HepG2 (cell line): ENCODE data around the gene CCDC117. TPM values are rescaled to one million over a fixed set of nuclear protein-coding genes. Genes with fewer than 3 reads are reported as not detected.
A peak's percentile ranks its signal among the peaks of the same experiment; 100 is the strongest.

Source experiments
- DPF2 ChIP-seq: sonication (generic); formaldehyde crosslinking; IDR thresholded peaks from 2 replicates; pipeline ENCODE4 v1.4.0; 2020; ENCODE audit warnings: mild to moderate bottlenecking, low read depth, missing genetic modification reagents, borderline replicate concordance
- NFYB ChIP-seq: sonication (generic); formaldehyde crosslinking; IDR thresholded peaks from 2 replicates; pipeline ENCODE4 v1.4.0; 2020; ENCODE audit warnings: missing genetic modification reagents
- NR2C2 ChIP-seq: sonication (generic); formaldehyde crosslinking; IDR thresholded peaks from 2 replicates; pipeline ENCODE4 v1.4.0; 2020; ENCODE audit warnings: missing genetic modification reagents, mild to moderate bottlenecking, moderate library complexity, borderline replicate concordance
- RAD21 ChIP-seq: fragments of 450-650 bp; formaldehyde crosslinking; IDR thresholded peaks from 2 replicates; pipeline ENCODE4 v1.5.0; 2020; ENCODE audit warnings: mild to moderate bottlenecking
- RFX3 ChIP-seq: IDR thresholded peaks from 2 replicates; pipeline ENCODE4 v1.6.1; 2016; ENCODE audit warnings: missing biosample characterization, missing genetic modification reagents
- SMAD9 ChIP-seq: sonication (generic); formaldehyde crosslinking; IDR thresholded peaks from 2 replicates; pipeline ENCODE4 v1.5.1; 2020; ENCODE audit warnings: mild to moderate bottlenecking, missing genetic modification reagents
- STAG1 ChIP-seq: sonication (generic); formaldehyde crosslinking; IDR thresholded peaks from 2 replicates; pipeline ENCODE4 v1.4.0; 2020; ENCODE audit warnings: missing genetic modification reagents
- SUZ12 ChIP-seq: fragments of 150-350 bp; IDR thresholded peaks from 2 replicates; pipeline ENCODE4 v1.6.1; 2014; ENCODE audit warnings: low read depth, low read length
- TEAD2 ChIP-seq: sonication (generic); formaldehyde crosslinking; IDR thresholded peaks from 2 replicates; pipeline ENCODE4 v1.9.0; 2021; ENCODE audit warnings: missing genetic modification reagents
- ZNF407 ChIP-seq: sonication (generic); formaldehyde crosslinking; IDR thresholded peaks from one replicate; pipeline ENCODE4 v1.5.1; 2020; ENCODE audit warnings: mild to moderate bottlenecking, missing genetic modification reagents; ENCODE audit errors: not compliant biosample characterization
- ZNF44 ChIP-seq: sonication (generic); formaldehyde crosslinking; IDR thresholded peaks from 2 replicates; pipeline ENCODE4 v1.5.1; 2020; ENCODE audit warnings: mild to moderate bottlenecking, missing genetic modification reagents
- ZNF670 ChIP-seq: sonication (generic); formaldehyde crosslinking; IDR thresholded peaks from 2 replicates; pipeline ENCODE4 v1.8.0; 2022; ENCODE audit warnings: mild to moderate bottlenecking, missing genetic modification reagents, borderline replicate concordance
- ZNF839 ChIP-seq: sonication (generic); formaldehyde crosslinking; IDR thresholded peaks from 2 replicates; pipeline ENCODE4 v1.4.0; 2020; ENCODE audit warnings: missing genetic modification reagents, mild to moderate bottlenecking, borderline replicate concordance
- ZZZ3 ChIP-seq: sonication (generic); formaldehyde crosslinking; IDR thresholded peaks from 2 replicates; pipeline ENCODE4 v1.4.0; 2020; ENCODE audit warnings: missing genetic modification reagents, mild to moderate bottlenecking, borderline replicate concordance
- polyA plus RNA-seq, 8 experiments: library from polyadenylated mRNA; depleted of rRNA in 3 of 8; stranded (reverse) in 7 of 8; unstranded in 1 of 8; fragments of >200 nt; fragmentation: Illumina TruSeq in 4 of 8; extraction: Trizol in 4 of 8; gene quantifications; 2 replicates each; pipeline versions ENCODE4 v1.2.1 to v1.2.3, GENCODE V29; 2011 to 2016; ENCODE audit warnings: low read depth in 4 of 8, missing spikeins in 1 of 8, mixed read lengths in 1 of 8; ENCODE audit not compliant: insufficient read depth in 1 of 8
- total RNA-seq, 5 experiments: library from RNA; depleted of rRNA; stranded (reverse); fragments of >200 nt; fragmentation: Illumina TruSeq; extraction: Trizol; gene quantifications; 2 replicates each; pipeline ENCODE4 v1.2.3, GENCODE V29; 2016; ENCODE audit warnings: low read depth in 1 of 5
- TF ChIP-seq, protein P1 (sequence below): sonication (generic); formaldehyde crosslinking; IDR thresholded peaks from 2 replicates; pipeline ENCODE4 v1.8.1; 2023; ENCODE audit warnings: missing genetic modification reagents, inconsistent platforms, borderline replicate concordance
- TF ChIP-seq, protein P2 (sequence below): sonication (generic); formaldehyde crosslinking; IDR thresholded peaks from 2 replicates; pipeline ENCODE4 v1.9.0; 2022; ENCODE audit warnings: missing genetic modification reagents, mild to moderate bottlenecking, borderline replicate concordance
- TF ChIP-seq, protein P3 (sequence below): IDR thresholded peaks from 2 replicates; pipeline ENCODE4 v1.6.1; 2016; ENCODE audit warnings: missing genetic modification reagents, missing compliant biosample characterization

CCDC117 gene
- total and polyA plus RNA-seq, 2 of the 13 experiments (the other 11 are each of a cell fraction or from before 2014, with no cell fraction given) = 12.6 to 34.2 TPM

- no peak for TF ChIP-seq ZNF407 (CRISPR knock-in tag)
- TF ChIP-seq SMAD9 (CRISPR knock-in tag) = no peak
- no peak for TF ChIP-seq ZZZ3 (CRISPR knock-in tag)
- no peak for TF ChIP-seq ZNF839 (CRISPR knock-in tag)
- TF ChIP-seq DPF2 (CRISPR knock-in tag) = no peak
- no peak; the same call in 1 of the 2 replicates for TF ChIP-seq STAG1 (CRISPR knock-in tag)
- TF ChIP-seq, protein P1, sequence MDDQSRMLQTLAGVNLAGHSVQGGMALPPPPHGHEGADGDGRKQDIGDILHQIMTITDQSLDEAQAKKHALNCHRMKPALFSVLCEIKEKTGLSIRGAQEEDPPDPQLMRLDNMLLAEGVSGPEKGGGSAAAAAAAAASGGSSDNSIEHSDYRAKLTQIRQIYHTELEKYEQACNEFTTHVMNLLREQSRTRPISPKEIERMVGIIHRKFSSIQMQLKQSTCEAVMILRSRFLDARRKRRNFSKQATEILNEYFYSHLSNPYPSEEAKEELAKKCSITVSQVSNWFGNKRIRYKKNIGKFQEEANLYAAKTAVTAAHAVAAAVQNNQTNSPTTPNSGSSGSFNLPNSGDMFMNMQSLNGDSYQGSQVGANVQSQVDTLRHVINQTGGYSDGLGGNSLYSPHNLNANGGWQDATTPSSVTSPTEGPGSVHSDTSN (CRISPR knock-in tag) = no peak
- TF ChIP-seq, protein P2, sequence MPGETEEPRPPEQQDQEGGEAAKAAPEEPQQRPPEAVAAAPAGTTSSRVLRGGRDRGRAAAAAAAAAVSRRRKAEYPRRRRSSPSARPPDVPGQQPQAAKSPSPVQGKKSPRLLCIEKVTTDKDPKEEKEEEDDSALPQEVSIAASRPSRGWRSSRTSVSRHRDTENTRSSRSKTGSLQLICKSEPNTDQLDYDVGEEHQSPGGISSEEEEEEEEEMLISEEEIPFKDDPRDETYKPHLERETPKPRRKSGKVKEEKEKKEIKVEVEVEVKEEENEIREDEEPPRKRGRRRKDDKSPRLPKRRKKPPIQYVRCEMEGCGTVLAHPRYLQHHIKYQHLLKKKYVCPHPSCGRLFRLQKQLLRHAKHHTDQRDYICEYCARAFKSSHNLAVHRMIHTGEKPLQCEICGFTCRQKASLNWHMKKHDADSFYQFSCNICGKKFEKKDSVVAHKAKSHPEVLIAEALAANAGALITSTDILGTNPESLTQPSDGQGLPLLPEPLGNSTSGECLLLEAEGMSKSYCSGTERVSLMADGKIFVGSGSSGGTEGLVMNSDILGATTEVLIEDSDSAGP (CRISPR knock-in tag) = peak; percentile 60; the same call in 1 of the 2 replicates
- TF ChIP-seq, protein P3, sequence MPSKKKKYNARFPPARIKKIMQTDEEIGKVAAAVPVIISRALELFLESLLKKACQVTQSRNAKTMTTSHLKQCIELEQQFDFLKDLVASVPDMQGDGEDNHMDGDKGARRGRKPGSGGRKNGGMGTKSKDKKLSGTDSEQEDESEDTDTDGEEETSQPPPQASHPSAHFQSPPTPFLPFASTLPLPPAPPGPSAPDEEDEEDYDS (CRISPR knock-in tag) = no peak
- TF ChIP-seq ZNF44 = no peak; the same call in 1 of the 2 replicates
- TF ChIP-seq SUZ12 = no peak
- TF ChIP-seq RAD21 (CRISPR knock-in tag) = peak; percentile 55
- TF ChIP-seq TEAD2 (CRISPR knock-in tag) = no peak
- TF ChIP-seq NR2C2 (CRISPR knock-in tag) = peak; percentile 85
- TF ChIP-seq ZNF670 = no peak
- TF ChIP-seq NFYB (CRISPR knock-in tag) = no peak
- no peak for TF ChIP-seq RFX3 (CRISPR knock-in tag)
These were observed 20.2 kb downstream of the CCDC117 start (continued) for GRCh38 chr22:28792491-28793383.
